Neuronal stem cell (in vitro differentiated cells): ENCODE measurements around the gene CAPN11.

Source experiments
- DNase-seq: peaks from one replicate; pipeline ENCODE4 v3.0.0-alpha.2; 2013; ENCODE audit warnings: low spot score
- H2AFZ ChIP-seq: one replicate; pipeline ENCODE4 v1.6.1; 2013; ENCODE audit warnings: mild to moderate bottlenecking, low read length, inconsistent platforms
- H2AK5ac ChIP-seq: 2 replicates; pipeline ENCODE4 v1.6.1; 2013; ENCODE audit warnings: low read depth, mild to moderate bottlenecking, inconsistent platforms, low read length, moderate library complexity, mixed read lengths
- H2BK120ac ChIP-seq: 2 replicates; pipeline ENCODE4 v1.6.1; 2013; ENCODE audit warnings: low read depth, mild to moderate bottlenecking, inconsistent platforms, low read length, moderate library complexity, mixed read lengths
- H2BK12ac ChIP-seq: one replicate; pipeline ENCODE4 v1.6.1; 2013; ENCODE audit warnings: low read length, inconsistent platforms
- H2BK15ac ChIP-seq: 2 replicates; pipeline ENCODE4 v1.6.1; 2013; ENCODE audit warnings: mild to moderate bottlenecking, low read length, inconsistent platforms, mixed read lengths
- H2BK5ac ChIP-seq: one replicate; pipeline ENCODE4 v1.6.1; 2013; ENCODE audit warnings: inconsistent platforms, mild to moderate bottlenecking, low read length, moderate library complexity
- H3K14ac ChIP-seq: one replicate; pipeline ENCODE4 v1.6.1; 2013; ENCODE audit warnings: low read length, inconsistent platforms
- H3K18ac ChIP-seq: 2 replicates; pipeline ENCODE4 v1.6.1; 2013; ENCODE audit warnings: low read length, inconsistent platforms
- H3K23ac ChIP-seq: 2 replicates; pipeline ENCODE4 v1.6.1; 2013; ENCODE audit warnings: low read depth, mild to moderate bottlenecking, mixed read lengths, low read length, inconsistent platforms; ENCODE audit not compliant: poor library complexity
- H3K27ac ChIP-seq: replicated peaks from 3 replicates; pipeline ENCODE4 v1.5.1; 2013; ENCODE audit warnings: low read length, inconsistent platforms
- H3K27me3 ChIP-seq, 3 experiments: 2 replicates each; pipeline ENCODE4 v1.6.1; 2013; ENCODE audit warnings: low read length in 3 of 3, mild to moderate bottlenecking in 2 of 3, inconsistent platforms in 1 of 3, low read depth in 1 of 3, mixed read lengths in 1 of 3, moderate library complexity in 1 of 3; ENCODE audit not compliant: control insufficient read depth in 3 of 3, insufficient read depth in 3 of 3
- H3K36me3 ChIP-seq, 2 donors: replicated peaks in 1 of 2; 2 replicates each; pipeline ENCODE4 v1.6.1; 2013; ENCODE audit warnings: low read length in 2 of 2; ENCODE audit not compliant: control insufficient read depth in 2 of 2, insufficient read depth in 2 of 2
- H3K4ac ChIP-seq: 2 replicates; pipeline ENCODE4 v1.6.1; 2013; ENCODE audit warnings: inconsistent platforms, mild to moderate bottlenecking, low read length, moderate library complexity
- H3K4me1 ChIP-seq, 2 donors: 1 replicate in 1 of 2; 2 replicates in 1 of 2; pipeline ENCODE4 v1.6.1; 2013; ENCODE audit warnings: low read length in 2 of 2, low read depth in 1 of 2; ENCODE audit not compliant: control insufficient read depth in 2 of 2, insufficient read depth in 1 of 2
- H3K4me2 ChIP-seq: one replicate; pipeline ENCODE4 v1.6.1; 2013; ENCODE audit warnings: mild to moderate bottlenecking, low read length, inconsistent platforms; ENCODE audit not compliant: insufficient read depth, poor library complexity, severe bottlenecking
- H3K4me3 ChIP-seq, 2 donors: 2 replicates each; pipeline ENCODE4 v1.5.1; 2013; ENCODE audit warnings: low read length in 2 of 2, mild to moderate bottlenecking in 2 of 2, inconsistent platforms in 1 of 2, moderate library complexity in 1 of 2
- H3K79me1 ChIP-seq: one replicate; pipeline ENCODE4 v1.6.1; 2013; ENCODE audit warnings: low read depth, mild to moderate bottlenecking, inconsistent platforms, low read length, moderate library complexity
- H3K9ac ChIP-seq: one replicate; pipeline ENCODE4 v1.6.1; 2013; ENCODE audit warnings: mild to moderate bottlenecking, low read depth, low read length, inconsistent platforms; ENCODE audit not compliant: poor library complexity
- H3K9me3 ChIP-seq, 2 donors: replicated peaks in 1 of 2; 2 replicates each; pipeline versions ENCODE3 to v1.6.1; 2013; ENCODE audit warnings: low read length in 2 of 2, mild to moderate bottlenecking in 2 of 2, inconsistent platforms in 1 of 2, low read depth in 1 of 2, mixed read lengths in 1 of 2, moderate library complexity in 1 of 2; ENCODE audit not compliant: control insufficient read depth in 2 of 2, insufficient read depth in 1 of 2
- H4K8ac ChIP-seq: one replicate; pipeline ENCODE4 v1.6.1; 2013; ENCODE audit warnings: low read depth, mild to moderate bottlenecking, inconsistent platforms, low read length, moderate library complexity
- H4K91ac ChIP-seq: one replicate; pipeline ENCODE4 v1.6.1; 2013; ENCODE audit warnings: low read length, low read depth, mild to moderate bottlenecking, inconsistent platforms; ENCODE audit not compliant: poor library complexity
- WGBS, 2 donors: extraction: QIAGEN DNeasy Blood & Tissue Kit; methylation state at CpG; one replicate each; pipeline ENCODE4 v1.1.7; 2013; ENCODE audit warnings: missing lambda C conversion rate in 2 of 2, mixed read lengths in 1 of 2; ENCODE audit not compliant: insufficient read length in 2 of 2, insufficient replicate concordance in 1 of 2; ENCODE audit errors: extremely low coverage in 2 of 2; 5-methylcytosine and 5-hydroxymethylcytosine counted together

The CAPN11 gene

DNA sequence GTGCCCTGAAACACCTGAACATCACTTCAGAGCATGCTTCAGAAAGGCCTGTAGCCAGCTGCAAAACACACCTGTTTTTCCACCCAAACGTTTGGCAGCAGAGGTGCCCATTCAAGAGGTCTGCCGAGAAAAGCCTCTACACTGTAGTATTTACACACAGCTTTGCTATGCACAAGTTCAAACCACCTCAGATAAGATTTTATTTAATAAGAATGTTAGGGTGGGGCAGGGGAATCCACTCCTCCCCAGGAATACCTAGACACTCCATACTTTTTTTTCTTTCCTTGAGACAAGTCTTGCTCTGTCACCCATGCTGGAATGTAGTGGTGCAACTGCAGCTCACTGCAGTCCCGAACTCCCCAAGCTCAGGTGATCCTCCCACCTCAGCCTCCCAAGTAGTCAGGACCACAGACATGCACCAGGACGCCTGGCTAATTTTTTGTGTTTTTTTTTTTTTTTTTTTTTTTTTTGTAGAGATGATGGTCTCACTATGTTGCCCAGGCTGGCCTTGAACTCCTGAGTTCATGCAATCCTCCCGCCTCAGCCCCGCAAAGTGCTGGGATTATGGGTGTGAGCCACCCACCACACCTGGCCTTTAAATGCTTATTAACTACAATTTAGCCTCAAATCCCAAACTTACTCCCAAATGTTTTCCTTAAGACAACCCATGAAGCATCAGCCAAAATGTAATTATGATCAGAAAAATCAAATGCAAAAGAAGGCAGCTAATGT, 41.1 kb upstream of the CAPN11 start:
- H2BK12ac ChIP-seq, result no peak overlapping the region
- H2BK120ac ChIP-seq, result no peak overlapping the region
- H3K4me1 ChIP-seq, result peaks cover 2 to 6% of the 10 kb centered on the region in 2 donors
- H2BK15ac ChIP-seq, result no peak overlapping the region
- H3K27me3 ChIP-seq, result no peaks in the 10 kb centered on the region
- no peak overlapping the region for H2AFZ ChIP-seq
- H3K4me3 ChIP-seq, result no peak overlapping the region
- no peak overlapping the region for H3K27ac ChIP-seq
- H2AK5ac ChIP-seq, result no peak overlapping the region
- no peak overlapping the region for H3K18ac ChIP-seq
- no peaks in the 10 kb centered on the region for H3K9me3 ChIP-seq
- peaks cover 7% of the 10 kb centered on the region for H3K79me1 ChIP-seq
- no peak overlapping the region for H3K4me2 ChIP-seq
- no CpG with 5 or more reads among the region's 6 CpGs for WGBS, 2 donors
- H3K14ac ChIP-seq, result no peak overlapping the region
- no peak for DNase-seq
- peaks cover 19 to 55% of the 10 kb centered on the region in 2 donors for H3K36me3 ChIP-seq
- H2BK5ac ChIP-seq, result no peak overlapping the region
- H4K8ac ChIP-seq, result no peak overlapping the region
- no peak overlapping the region for H4K91ac ChIP-seq
- H3K4ac ChIP-seq, result no peak overlapping the region
- H3K9ac ChIP-seq, result no peak overlapping the region
- no peak overlapping the region for H3K23ac ChIP-seq

DNA sequence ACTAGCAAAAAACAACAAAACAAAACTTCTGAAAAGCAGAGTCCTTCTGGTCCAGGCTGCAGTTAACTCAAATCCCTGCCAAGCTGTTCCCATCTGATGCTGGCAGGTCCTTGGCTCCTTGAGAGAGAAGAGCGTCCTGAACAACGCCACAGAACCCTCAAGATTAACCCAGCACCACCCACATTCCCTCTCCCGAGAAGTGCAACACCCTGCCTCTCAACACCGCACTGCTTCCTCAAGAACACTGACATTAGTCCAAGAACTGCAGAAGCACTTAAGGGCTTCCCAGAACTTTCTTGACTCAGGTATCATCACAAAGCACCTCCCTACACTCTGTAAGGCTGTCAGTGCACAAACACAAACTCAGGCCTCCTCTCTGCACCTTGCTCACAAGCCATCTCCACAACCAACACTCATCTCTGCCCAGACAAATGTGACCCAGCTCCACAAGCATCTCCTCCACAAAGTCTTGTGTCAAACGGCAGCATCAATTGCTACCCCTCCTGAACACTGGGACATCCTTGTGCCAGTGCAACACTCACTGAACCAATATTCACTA, 38.8 kb upstream of the CAPN11 start:
- H3K23ac ChIP-seq, result no peak overlapping the region
- H4K8ac ChIP-seq, result no peak overlapping the region
- H3K4ac ChIP-seq, result no peak overlapping the region
- no peak overlapping the region for H2BK5ac ChIP-seq
- no peak overlapping the region for H3K18ac ChIP-seq
- H2BK120ac ChIP-seq, result no peak overlapping the region
- no peak overlapping the region for H4K91ac ChIP-seq
- H2BK12ac ChIP-seq, result no peak overlapping the region
- no peaks in the 10 kb centered on the region for H3K27me3 ChIP-seq
- H2BK15ac ChIP-seq, result no peak overlapping the region
- no peak overlapping the region for H3K4me2 ChIP-seq
- H3K14ac ChIP-seq, result peak overlapping the region; percentile 59
- peaks cover 5 to 48% of the 10 kb centered on the region in 2 donors for H3K36me3 ChIP-seq
- DNase-seq, result no peak
- H3K4me3 ChIP-seq, result no peak overlapping the region
- no CpG with 5 or more reads among the region's 5 CpGs for WGBS, 2 donors
- H2AK5ac ChIP-seq, result no peak overlapping the region
- H3K27ac ChIP-seq, result no peak overlapping the region
- peaks cover 13 to 14% of the 10 kb centered on the region in 2 donors for H3K4me1 ChIP-seq
- H3K9me3 ChIP-seq, result no peaks in the 10 kb centered on the region
- peaks cover 7% of the 10 kb centered on the region for H3K79me1 ChIP-seq
- no peak overlapping the region for H3K9ac ChIP-seq
- no peak overlapping the region for H2AFZ ChIP-seq

DNA sequence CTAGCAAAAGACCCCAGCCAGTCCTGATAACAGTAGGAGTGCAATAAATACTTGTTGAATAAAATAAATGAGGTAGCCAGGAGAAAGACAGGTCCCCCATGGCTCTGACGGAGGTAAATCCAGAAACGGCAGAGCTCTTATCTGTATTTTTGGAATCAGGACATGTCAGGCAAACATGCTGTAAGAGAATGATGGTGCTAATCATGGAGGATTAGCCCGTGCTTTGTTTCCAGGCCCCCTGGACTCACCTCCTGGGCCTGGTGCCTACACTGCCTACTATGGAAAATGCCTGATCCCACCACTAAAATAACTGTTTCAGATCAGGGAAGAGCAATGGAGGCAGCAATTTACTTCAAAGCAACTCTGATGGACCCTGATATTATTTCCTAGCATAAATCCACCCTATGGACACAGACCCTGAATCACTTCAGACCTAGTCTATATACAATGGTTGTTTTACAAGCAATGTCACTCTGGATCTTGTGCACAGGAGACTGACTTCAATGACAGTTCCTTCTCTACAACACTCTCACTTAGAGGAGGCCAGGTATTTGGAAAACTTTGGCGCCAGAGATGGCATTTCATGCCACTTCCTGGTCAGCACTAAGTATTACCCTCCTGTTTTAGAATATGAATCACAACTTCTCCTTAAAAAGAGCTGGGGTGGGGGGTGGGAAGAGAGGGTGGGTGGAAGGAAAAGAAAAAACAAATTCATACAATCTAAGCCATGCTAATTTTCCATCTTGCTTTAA, 37.8 kb upstream of the CAPN11 start:
- WGBS, 2 donors, result no CpG with 5 or more reads among the region's 4 CpGs
- Histone ChIP-seq H3K23ac (no peak overlapping the region), H3K27me3 (no peaks in the 10 kb centered on the region), H3K27ac (no peak overlapping the region), H3K79me1 (peaks cover 6% of the 10 kb centered on the region), H4K91ac (no peak overlapping the region), H2BK12ac (no peak overlapping the region), H2AK5ac (no peak overlapping the region), H3K4me2 (no peak overlapping the region), H2BK5ac (no peak overlapping the region), H3K4me3 (no peak overlapping the region), H2BK15ac (no peak overlapping the region), H3K4me1 (peaks cover 16 to 19% of the 10 kb centered on the region in 2 donors), H3K9ac (no peak overlapping the region), H2AFZ (no peak overlapping the region), H3K18ac (no peak overlapping the region), H4K8ac (no peak overlapping the region), H3K9me3 (no peaks in the 10 kb centered on the region), H3K4ac (no peak overlapping the region), H3K14ac (no peak overlapping the region), H3K36me3 (peaks cover 0 to 48% of the 10 kb centered on the region in 2 donors), H2BK120ac (no peak overlapping the region)
- DNase-seq, result no peak

DNA sequence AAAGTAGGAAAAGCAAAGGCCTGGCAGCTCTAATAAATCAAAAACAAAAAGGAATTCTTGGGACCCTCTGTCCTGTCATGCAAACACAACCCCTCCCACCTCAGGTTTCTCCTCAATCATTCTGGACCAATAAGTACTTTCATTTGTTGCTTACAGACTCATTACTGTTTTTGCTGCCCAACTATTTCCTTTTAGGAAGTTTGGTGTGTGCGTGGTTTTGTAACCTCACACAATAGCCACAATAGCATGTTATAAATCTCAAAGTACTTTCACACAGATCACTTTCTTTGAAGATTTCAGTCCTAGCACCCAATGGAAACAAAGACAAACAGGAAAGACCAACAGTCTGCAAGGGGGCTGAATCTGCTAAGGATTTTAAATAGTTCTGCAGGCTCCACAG, 35.8 kb upstream of the CAPN11 start:
- Histone ChIP-seq H3K79me1 (peaks cover 4% of the 10 kb centered on the region), H2BK15ac (no peak overlapping the region), H3K4ac (no peak overlapping the region), H2BK12ac (no peak overlapping the region), H2AK5ac (no peak overlapping the region), H3K4me1 (peaks cover 20 to 24% of the 10 kb centered on the region in 2 donors), H3K18ac (no peak overlapping the region), H4K8ac (no peak overlapping the region), H3K9ac (no peak overlapping the region), H2BK5ac (no peak overlapping the region), H2AFZ (no peak overlapping the region), H2BK120ac (no peak overlapping the region), H4K91ac (no peak overlapping the region), H3K4me2 (no peak overlapping the region), H3K14ac (no peak overlapping the region), H3K27ac (no peak overlapping the region), H3K27me3 (no peaks in the 10 kb centered on the region), H3K4me3 (no peak overlapping the region), H3K23ac (no peak overlapping the region), H3K36me3 (peaks cover 0 to 36% of the 10 kb centered on the region in 2 donors), H3K9me3 (no peaks in the 10 kb centered on the region)
- WGBS, 2 donors, result no CpG with 5 or more reads among the region's 1 CpG
- no peak for DNase-seq
